ENCODE results near the gene OR5B3. TPM values are rescaled to one million over a fixed set of nuclear protein-coding genes. Genes with fewer than 3 reads are reported as not detected.
"Not testable (repeated sequence)": the region's sequence is repeated elsewhere in the genome, so short reads cannot be mapped to it uniquely, and the experiment has no call there.

Gene OR5B3
- total RNA-seq, 2 donors from 2014 or later: not detected

DNA sequence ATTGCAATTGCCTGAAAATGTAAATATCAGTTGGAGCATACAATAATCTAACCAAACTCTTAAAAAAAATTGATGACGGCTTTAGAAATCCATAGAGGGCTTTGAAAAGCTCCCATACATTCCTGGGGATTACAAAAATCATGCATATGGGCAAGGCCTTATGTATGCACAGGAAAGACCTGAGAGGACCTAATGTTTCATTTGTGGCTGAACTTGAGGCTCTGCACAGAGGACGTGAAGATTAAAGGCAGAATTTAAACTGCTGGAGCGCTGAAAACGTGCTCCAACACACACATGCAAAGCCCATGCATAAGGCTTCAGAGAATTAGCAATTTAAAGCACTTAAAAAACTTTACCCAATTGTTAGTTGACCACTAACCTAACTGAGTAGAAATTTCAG is 31.8 kb upstream of the OR5B3 start:
- Histone ChIP-seq H3K4me1 (no peaks in the 10 kb centered on the region), H3K4me3 (no peak overlapping the region), H3K27ac (no peak overlapping the region), H3K36me3 (replicated peaks in 1 of 2; ENCODE audit: insufficient read depth in 1 of 2, low read depth in 2 of 2) (no peaks in the 10 kb centered on the region), H3K9me3 (no peaks in the 10 kb centered on the region), H3K27me3 (no peaks in the 10 kb centered on the region)
- 43 to 49% methylated on average over 4 of the region's 4 CpGs for WGBS, 2 donors
- DNase-seq (no peak), ATAC-seq (no peak)
- TF ChIP-seq POLR2A (IDR thresholded peaks at IDR 0.05): no peak
- TF ChIP-seq, protein P1, sequence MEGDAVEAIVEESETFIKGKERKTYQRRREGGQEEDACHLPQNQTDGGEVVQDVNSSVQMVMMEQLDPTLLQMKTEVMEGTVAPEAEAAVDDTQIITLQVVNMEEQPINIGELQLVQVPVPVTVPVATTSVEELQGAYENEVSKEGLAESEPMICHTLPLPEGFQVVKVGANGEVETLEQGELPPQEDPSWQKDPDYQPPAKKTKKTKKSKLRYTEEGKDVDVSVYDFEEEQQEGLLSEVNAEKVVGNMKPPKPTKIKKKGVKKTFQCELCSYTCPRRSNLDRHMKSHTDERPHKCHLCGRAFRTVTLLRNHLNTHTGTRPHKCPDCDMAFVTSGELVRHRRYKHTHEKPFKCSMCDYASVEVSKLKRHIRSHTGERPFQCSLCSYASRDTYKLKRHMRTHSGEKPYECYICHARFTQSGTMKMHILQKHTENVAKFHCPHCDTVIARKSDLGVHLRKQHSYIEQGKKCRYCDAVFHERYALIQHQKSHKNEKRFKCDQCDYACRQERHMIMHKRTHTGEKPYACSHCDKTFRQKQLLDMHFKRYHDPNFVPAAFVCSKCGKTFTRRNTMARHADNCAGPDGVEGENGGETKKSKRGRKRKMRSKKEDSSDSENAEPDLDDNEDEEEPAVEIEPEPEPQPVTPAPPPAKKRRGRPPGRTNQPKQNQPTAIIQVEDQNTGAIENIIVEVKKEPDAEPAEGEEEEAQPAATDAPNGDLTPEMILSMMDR (IDR thresholded peaks at IDR 0.05): no peak
- intact Hi-C loops (cut with DNase I): no loop called here

DNA sequence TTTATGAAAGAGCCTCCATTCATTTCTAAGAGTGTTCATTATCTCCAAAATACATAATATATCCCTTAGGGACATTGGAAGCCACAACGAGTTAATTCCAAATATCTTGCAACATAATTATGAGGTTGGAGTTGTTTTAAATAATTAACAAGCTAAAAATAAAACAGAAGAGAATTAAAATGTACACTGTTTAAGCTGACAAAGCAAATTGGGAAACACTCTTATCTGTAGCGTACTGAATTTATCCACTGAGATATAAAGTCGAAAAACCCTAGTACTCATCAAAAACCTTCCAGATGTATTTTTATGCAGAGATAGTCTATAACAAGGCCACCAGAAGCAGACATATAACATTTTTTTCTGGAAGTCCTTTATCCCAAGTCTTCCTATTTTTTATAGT is 27.5 kb upstream of the OR5B3 start:
- TF ChIP-seq POLR2A (IDR thresholded peaks at IDR 0.05): no peak
- TF ChIP-seq, protein P1 (IDR thresholded peaks at IDR 0.05): no peak
- H3K9me3 ChIP-seq: no peaks in the 10 kb centered on the region
- no peaks in the 10 kb centered on the region for H3K4me1 ChIP-seq
- DNase-seq (no peak), ATAC-seq (no peak)
- H3K36me3 ChIP-seq (replicated peaks in 1 of 2; ENCODE audit: insufficient read depth in 1 of 2, low read depth in 2 of 2): no peaks in the 10 kb centered on the region
- 62 to 68% methylated on average over 3 of the region's 3 CpGs for WGBS, 2 donors
- intact Hi-C loops (cut with DNase I): no loop called here
- no peak overlapping the region for H3K4me3 ChIP-seq
- H3K27me3 ChIP-seq: no peaks in the 10 kb centered on the region
- H3K27ac ChIP-seq: no peak overlapping the region

DNA sequence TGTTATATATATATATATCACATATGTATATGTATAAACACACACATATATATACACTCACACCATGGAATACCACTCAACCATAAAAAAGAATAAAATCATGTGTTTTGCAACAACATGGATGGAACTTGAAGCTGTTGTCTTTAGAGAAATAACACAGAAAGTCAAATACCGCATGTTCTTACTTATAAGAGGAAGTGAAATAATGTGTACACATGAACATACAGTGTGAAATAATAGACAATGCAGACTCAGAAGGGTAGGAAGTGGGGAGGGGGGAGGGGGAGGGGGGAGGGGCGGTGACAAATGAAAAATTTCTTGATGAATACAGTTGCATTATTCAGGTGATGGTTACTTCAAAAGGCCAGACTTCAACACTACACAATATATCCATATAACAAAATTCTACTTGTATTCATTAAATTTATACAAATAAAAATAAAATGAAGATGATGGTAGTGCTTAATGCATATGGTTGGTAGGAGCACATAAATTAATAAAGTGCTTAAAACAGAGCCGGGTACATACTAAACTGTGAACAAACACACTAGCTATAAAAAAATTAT is 27.0 kb upstream of the OR5B3 start:
- no peak for ATAC-seq
- H3K36me3 ChIP-seq (replicated peaks in 1 of 2; ENCODE audit: insufficient read depth in 1 of 2, low read depth in 2 of 2): no peaks in the 10 kb centered on the region
- no peaks in the 10 kb centered on the region for H3K4me1 ChIP-seq
- WGBS, 2 donors: 54 to 67% methylated on average over 3 of the region's 3 CpGs
- DNase-seq: no peak
- intact Hi-C loops (cut with DNase I): no loop called here
- H3K4me3 ChIP-seq: no peak overlapping the region
- no peaks in the 10 kb centered on the region for H3K9me3 ChIP-seq
- no peaks in the 10 kb centered on the region for H3K27me3 ChIP-seq
- H3K27ac ChIP-seq: no peak overlapping the region
- TF ChIP-seq, protein P1 (IDR thresholded peaks at IDR 0.05): no peak
- no peak for TF ChIP-seq POLR2A (IDR thresholded peaks at IDR 0.05)

DNA sequence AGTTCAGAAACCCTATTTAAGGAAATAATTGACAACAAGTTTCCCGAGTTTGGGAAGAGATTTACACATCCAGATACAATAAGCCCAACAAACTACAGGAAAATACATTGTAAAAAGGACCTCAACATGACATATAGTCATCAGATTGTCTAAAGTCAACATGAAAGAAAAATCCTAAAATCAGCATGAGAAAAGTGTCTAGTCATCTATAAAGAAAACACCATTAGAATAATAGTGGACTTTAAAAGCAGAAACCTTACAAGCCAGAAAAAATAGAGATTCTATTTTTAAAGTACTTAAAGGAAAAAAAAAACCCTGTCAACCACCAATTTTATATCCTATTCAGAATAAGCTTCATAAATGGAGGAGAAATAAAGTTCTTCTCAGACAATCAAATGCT is 22.6 kb upstream of the OR5B3 start:
- Histone ChIP-seq H3K4me3 (no peak overlapping the region), H3K27me3 (no peaks in the 10 kb centered on the region), H3K27ac (no peak overlapping the region), H3K4me1 (no peaks in the 10 kb centered on the region), H3K9me3 (no peaks in the 10 kb centered on the region), H3K36me3 (replicated peaks in 1 of 2; ENCODE audit: insufficient read depth in 1 of 2, low read depth in 2 of 2) (no peaks in the 10 kb centered on the region)
- TF ChIP-seq, protein P1 (IDR thresholded peaks at IDR 0.05): no peak
- TF ChIP-seq POLR2A (IDR thresholded peaks at IDR 0.05): no peak
- intact Hi-C loops (cut with DNase I): no loop called here
- no peak for DNase-seq
- ATAC-seq: no peak
- WGBS, 2 donors: 29 to 41% methylated on average over 1 of the region's 1 CpG

DNA sequence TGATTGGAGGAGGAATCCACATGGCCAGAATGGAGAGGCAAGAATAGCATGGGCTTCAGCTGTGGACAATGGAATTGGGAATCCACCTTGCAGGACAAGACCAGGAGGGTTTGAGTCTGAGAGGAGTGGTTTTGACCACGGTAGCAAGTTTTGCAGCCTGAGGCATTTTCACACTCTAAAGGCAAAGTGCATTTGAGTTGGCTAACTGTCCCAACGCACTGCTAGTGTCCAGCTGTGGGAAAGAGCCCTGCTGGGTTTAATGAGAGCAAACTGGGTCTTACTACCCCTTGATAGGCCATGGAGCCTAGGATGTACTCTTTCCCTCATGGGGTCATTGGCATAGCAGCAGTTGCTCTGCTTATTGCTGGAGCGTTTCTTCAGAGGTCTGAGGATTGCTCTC is 21.3 kb upstream of the OR5B3 start, which contains the start of gene OR5B2:
OR5B2 (minus strand) TSS at position 101 of the 400 bp plus-strand sequence. CDS start 4,860 bp downstream, outside the sequence.
- H3K27ac ChIP-seq: no peak within 1 kb of the TSS
- TF ChIP-seq, protein P1 (IDR thresholded peaks at IDR 0.05): no peak
- TF ChIP-seq POLR2A (IDR thresholded peaks at IDR 0.05): no peak
- intact Hi-C loops (cut with DNase I): no loop called here
- DNase-seq (no peak), ATAC-seq (no peak)
- H3K4me1 ChIP-seq: no peaks in the 10 kb centered on the region
- no peaks in the 10 kb centered on the region for H3K27me3 ChIP-seq
- 52 to 71% methylated on average over 3 of the region's 3 CpGs for WGBS, 2 donors
- no peaks in the 10 kb centered on the region for H3K36me3 ChIP-seq (replicated peaks in 1 of 2; ENCODE audit: insufficient read depth in 1 of 2, low read depth in 2 of 2)
- H3K9me3 ChIP-seq: no peaks in the 10 kb centered on the region
- no peak within 1 kb of the TSS for H3K4me3 ChIP-seq

DNA sequence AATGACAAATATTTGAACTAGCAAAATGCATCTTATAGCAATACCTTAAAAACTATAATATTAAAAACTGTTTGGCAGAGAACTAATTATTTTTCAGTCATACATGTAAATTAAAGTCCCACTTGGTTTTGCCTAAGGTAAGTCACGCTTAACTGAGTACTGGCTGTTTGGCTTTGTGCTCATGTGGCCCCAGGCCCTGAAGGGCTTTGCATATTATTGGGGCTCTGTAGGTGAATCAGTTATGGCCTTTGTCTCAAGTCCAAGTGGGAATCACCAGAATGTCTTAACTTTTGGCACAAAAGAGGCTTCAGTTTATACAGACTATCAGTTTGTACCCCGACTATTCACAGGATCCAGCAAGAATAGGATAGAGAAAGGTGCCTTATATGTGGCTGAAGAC is 7.1 kb downstream of the OR5B3 start:
- ATAC-seq; H3K4me1 ChIP-seq; H3K27ac ChIP-seq; H3K9me3 ChIP-seq; H3K36me3 ChIP-seq (replicated peaks in 1 of 2; ENCODE audit: insufficient read depth in 1 of 2, low read depth in 2 of 2); DNase-seq; intact Hi-C loops (cut with DNase I); H3K4me3 ChIP-seq; H3K27me3 ChIP-seq: not testable (repeated sequence)
- WGBS, 2 donors: no CpG with 5 or more reads among the region's 2 CpGs
